NCI-H748 (cell line): ENCODE results near the gene GRM8.

ENCODE experiments used
- DNase-seq: peaks from one replicate; lab custom pipeline; 2025; ENCODE audit not compliant: unreplicated experiment; lab: John Stamatoyannopoulos, UW

Gene GRM8

DNA sequence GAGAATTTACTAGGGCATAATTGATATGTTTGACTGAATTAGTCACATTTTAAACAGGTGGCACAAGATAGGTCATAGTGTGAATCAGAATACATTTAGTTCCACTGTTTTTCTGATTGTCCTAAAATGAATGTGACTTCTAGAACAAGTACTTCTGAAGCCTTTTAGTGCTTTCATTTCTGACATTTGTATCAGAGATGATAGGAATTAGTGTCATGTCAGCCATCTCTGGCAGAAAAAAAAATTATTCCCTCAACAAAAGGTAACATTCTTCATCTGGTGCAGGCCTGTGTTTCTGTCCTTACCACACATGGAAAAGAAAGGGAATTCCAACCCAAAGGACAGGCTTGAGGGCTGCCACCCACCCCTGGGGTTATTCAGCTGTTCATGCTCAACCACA is 21.3 kb downstream of the GRM8 start:
- no peak for DNase-seq

DNA sequence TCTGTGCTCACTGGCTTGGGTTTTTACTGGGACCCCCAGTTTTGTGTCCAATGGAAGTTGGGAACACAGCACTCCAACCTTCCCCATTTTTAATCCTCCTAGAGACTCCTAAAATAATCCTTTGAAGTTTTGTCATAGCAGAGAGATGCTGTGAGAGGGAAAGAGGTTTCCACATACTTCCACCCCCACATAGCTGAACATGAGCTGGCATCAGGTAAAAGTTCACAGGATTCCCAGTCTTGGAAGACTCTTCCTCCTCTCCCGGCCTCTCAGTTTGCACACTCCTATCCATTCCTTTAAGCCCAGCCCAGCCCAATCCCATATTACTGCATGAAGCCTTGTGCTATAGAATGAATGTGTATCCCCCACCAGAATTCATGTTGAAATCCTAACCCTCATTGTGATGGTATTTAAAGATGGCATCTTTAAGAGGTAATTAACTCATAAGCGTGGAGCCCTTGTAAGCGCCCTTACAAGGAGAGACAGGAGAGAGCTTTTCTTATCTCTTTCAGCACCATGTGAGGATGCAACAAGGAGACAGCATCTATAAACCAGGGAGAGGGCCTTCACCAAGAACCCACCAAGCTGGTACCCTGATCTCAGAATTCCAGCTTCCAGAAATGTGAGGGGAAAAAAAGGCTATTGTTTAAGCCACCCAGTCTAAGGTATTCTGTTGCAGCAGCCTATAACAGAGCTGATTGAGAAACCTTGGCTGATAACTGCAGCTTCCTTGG is 22.4 kb downstream of the GRM8 start:
- DNase-seq: no peak

DNA sequence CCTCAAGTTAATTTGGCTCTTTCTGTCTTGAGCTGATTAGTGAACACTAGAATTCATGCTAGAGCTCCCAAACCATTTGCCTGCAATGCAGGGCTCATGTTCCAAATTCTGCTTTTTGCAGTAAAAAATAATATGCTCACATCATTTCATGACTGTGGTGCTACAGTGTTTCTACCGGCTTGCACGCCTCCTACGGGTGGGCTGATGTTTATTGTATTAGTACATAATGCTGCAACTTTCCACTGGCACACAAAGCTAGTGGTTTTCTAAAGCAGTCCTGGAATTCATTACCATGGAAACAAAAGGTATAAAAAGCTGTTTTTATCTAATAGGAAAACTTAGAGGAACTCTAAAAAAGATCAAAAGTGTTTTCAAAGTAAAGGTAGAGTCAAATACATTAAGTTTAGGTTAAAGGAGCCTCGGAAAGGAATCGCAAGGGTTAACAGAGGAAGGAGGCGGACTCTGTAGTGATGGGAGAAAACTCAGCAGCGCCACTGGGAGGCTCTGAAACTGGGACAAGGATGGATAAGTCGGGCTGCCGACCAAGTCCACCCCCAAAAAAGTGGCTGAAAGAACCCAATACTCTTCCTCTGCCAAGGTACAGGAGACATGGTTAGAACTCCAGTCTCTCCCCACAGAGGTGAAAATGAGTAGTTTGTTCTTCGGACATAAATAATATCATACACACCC is 25.9 kb downstream of the GRM8 start:
- no peak for DNase-seq

DNA sequence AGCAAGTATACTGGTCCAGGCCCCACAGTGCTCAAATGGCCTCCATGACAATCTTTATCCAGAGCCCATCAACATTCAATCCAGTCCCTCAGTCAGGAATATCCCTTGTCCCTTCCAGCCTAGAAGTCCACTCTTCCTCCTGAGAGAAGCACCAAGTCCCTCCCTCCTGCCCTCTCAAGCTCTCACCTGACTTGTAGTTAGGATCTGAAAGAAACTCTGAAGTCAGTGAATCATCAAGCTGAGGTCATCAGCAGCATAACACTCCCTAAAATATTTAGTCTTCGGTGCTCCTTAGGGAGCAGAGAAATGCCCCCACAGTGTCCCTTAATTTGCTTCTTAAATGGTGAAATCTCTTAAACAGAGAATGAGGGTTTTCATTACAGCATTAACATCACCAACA is 31.0 kb downstream of the GRM8 start:
- DNase-seq: no peak

DNA sequence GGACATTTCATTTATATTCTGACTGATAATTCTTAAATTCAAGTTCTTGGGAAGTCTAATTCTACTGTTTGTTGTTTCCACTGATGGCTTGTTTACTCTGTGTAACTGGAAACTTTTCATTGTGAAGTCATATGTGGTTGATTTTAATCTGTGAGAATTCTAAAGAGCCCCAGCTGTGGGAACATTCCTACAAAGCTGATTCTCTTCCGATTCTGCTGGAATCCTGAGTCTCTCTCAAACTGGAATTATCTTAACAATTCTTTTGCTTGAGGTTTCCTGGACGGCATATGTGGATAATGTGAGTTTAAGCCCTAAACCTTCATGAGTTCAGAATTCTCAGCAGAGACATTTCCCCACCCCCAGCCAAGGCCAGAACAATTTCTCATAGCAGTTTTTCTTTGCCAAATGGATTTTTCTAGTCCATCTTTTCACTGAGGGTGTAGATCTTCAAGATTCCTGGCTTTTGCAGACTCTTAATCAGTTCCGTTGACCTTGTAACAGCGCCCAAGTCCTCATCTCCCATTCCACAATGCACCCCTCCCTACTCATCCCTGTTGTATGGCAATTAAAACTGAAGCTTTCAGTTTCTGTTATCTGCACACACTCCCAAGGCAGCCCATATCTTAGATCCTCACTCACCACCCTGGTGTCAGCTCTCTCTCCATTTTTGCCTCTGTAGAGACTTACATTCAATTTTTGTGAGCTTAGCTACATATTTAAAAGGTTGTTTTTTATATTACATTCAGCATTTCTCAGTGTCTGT is 37.6 kb downstream of the GRM8 start:
- DNase-seq: no peak

DNA sequence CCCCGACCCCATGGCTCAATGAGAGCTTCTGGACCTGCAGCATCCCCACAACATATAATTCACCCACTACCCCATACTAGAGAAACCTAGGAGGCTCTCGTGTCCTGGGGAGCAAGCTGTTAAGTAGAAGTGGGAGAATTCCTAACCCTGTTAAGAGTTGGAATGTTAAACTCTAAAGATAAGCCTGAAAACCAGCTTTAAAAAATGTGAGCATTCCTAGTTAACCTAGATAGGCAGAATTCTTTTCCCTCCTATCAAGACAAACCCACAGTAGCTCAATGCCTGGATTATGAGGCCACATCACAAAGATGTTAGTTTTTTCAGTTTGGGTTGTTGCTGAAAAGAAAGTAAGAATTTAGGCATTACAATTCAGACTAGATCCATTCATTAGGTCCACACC is 42.9 kb downstream of the GRM8 start:
- no peak for DNase-seq

GRCh38 chr7:127208860-127209259 is 43.9 kb downstream of the GRM8 start:
- no peak for DNase-seq

GRCh38 chr7:127208351-127208750 is 44.4 kb downstream of the GRM8 start:
- DNase-seq: no peak

GRCh38 chr7:127207806-127208205 is 44.9 kb downstream of the GRM8 start:
- DNase-seq: no peak

DNA sequence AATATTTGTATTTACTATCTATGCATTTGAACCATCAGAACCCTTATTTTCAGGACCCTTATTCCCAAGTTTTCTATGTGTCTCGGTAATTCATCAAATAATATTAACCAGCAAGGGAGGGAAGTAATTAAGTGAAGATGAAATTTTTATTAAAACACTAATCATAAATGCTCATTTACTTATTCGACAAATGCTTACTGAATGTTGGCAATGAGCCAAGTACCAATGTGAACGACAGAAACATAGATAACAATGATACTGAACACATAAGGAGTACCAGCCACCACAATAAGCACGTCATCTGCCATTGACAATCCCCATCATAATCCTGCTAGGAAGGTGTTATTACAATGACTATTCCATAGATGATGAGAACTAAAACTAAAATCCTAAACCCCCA is 45.5 kb downstream of the GRM8 start:
- DNase-seq: no peak

- no peak for DNase-seq
These were observed 58.2 kb downstream of the GRM8 start for GRCh38 chr7:127194571-127194970.

GRCh38 chr7:127189886-127190285 is 62.9 kb downstream of the GRM8 start:
- DNase-seq: peak; percentile 87

DNA sequence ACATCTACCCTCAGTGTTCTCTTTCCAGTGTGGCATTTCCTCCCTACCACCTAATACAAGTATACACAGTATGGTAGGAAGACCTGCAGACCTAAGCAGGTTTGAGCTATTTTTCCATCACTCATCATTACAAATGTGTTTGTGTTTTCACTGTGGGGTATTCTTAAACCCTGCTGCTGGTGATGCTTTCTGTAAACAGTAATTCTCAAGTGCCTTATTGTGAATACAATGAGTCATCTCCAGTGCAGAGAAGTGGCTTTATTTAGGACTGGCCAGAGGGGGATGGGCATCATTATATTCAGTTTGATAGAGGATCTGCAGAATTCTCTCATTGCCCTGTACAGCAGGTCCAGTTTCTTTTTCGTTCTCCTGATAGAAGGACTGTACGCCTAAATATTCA is 63.7 kb downstream of the GRM8 start:
- DNase-seq: peak; percentile 91

GRCh38 chr7:127187740-127188139 is 65.0 kb downstream of the GRM8 start:
- DNase-seq: no peak

GRCh38 chr7:127186686-127187085 is 66.1 kb downstream of the GRM8 start:
- DNase-seq: no peak

DNA sequence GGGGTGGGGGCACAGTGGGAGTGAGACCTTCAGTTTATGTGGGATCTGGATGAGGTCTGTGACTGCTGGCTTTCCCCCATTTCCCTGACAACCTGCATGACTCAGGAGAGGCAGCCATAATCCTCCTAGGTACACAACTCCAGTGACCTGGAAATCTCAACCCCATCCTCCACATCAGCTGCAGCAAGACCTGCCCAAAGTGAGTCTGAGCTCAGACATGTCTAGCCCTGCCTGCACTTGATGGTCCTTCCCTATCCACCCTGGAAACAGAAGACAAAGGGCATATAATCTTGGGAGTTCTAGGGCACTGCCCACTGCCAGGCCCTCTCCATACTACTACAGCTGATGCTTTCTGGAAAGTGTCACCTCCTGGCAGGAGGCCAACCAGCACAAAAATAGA is 75.6 kb downstream of the GRM8 start:
- no peak for DNase-seq

DNA sequence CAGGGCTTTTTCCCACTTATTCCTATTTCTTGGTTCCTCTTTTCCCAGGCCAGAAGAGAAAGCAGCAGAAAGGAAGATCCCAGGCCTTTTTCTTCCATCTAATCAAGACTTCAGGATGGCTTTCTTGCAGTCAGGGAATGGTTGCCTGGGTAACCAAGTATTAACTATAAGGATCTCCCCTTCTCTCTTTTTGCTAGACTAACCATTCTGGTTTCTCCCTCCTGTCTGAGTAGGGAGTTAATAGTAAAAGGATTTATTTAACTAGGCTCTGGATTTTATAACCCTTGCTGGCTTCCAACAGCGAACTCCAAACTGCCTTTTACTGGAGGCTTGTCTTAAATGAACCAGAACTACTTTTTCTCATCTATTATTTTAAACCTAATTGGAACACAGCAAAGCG is 90.4 kb downstream of the GRM8 start:
- DNase-seq: no peak

GRCh38 chr7:127158659-127159058 is 94.1 kb downstream of the GRM8 start:
- peak; percentile 17 for DNase-seq

GRCh38 chr7:127154958-127155357 is 97.8 kb downstream of the GRM8 start:
- DNase-seq: no peak

GRCh38 chr7:127154101-127154500 is 98.6 kb downstream of the GRM8 start:
- DNase-seq: no peak

- DNase-seq: no peak
These were observed 99.4 kb downstream of the GRM8 start for GRCh38 chr7:127153315-127153714.

DNA sequence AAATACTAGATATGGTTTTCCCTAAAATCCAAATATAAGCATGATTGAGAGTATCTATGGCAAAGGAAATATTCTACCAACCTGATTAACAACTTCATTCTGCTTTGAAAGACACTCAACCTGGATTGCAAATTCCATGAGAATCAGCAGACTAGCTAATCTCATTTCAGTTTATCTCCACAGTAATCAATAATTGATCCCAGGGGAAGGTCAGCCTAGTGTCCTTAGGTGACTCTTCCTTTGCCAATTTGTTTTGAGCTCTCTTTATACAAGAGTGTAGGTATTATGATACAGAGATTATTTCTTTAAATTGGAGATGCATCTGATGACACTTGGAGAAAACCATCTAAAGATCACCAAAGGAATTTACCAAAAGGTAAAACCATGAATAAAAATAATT is 100.3 kb downstream of the GRM8 start:
- DNase-seq: no peak
